ENCODE results near the gene AHNAK2.

AHNAK2 gene

GRCh38 chr14:104936361-104937155 is 41.6 kb downstream of the AHNAK2 start:
- no peak for DNase-seq

- DNase-seq: no peak
Observed at GRCh38 chr14:104935955-104936354, 42.2 kb downstream of the AHNAK2 start.

GRCh38 chr14:104935026-104935650 is 43.0 kb downstream of the AHNAK2 start:
- no peak for DNase-seq

- DNase-seq: no peak
Observed at GRCh38 chr14:104933746-104934733, 44.1 kb downstream of the AHNAK2 start.

GRCh38 chr14:104932676-104933631 is 45.2 kb downstream of the AHNAK2 start:
- DNase-seq: peak; percentile 99

- no peak for DNase-seq
Observed at GRCh38 chr14:104931771-104932675, 46.2 kb downstream of the AHNAK2 start.

GRCh38 chr14:104931304-104931770 is 46.8 kb downstream of the AHNAK2 start:
- DNase-seq: no peak

GRCh38 chr14:104930526-104931303 is 47.5 kb downstream of the AHNAK2 start:
- DNase-seq: no peak

GRCh38 chr14:104929268-104930230 is 48.6 kb downstream of the AHNAK2 start:
- no peak for DNase-seq

GRCh38 chr14:104928391-104929133 is 49.6 kb downstream of the AHNAK2 start:
- no peak for DNase-seq

GRCh38 chr14:104927901-104928300 is 50.3 kb downstream of the AHNAK2 start:
- DNase-seq: no peak

GRCh38 chr14:104927432-104927816 is 50.8 kb downstream of the AHNAK2 start:
- no peak for DNase-seq

- DNase-seq: no peak
Observed at GRCh38 chr14:104926619-104927431, 51.3 kb downstream of the AHNAK2 start.

GRCh38 chr14:104925855-104926609 is 52.1 kb downstream of the AHNAK2 start:
- no peak for DNase-seq

- DNase-seq: no peak
Observed at GRCh38 chr14:104925214-104925854, 52.8 kb downstream of the AHNAK2 start.
